Hematopoietic multipotent progenitor cell (in vitro differentiated cells): Measurements from ENCODE around the gene SCN3B. TPM values are rescaled to one million over a fixed set of nuclear protein-coding genes. Genes with fewer than 3 reads are reported as not detected.
A peak's percentile ranks its signal among the peaks of the same experiment; 100 is the strongest.

ENCODE experiments used
- DNase-seq, 3 donors: peaks; one replicate each; pipeline ENCODE4 v3.0.0-alpha.2; 2011 to 2015; ENCODE audit warnings: low read depth in 2 of 3, low spot score in 2 of 3
- total RNA-seq: library from RNA; depleted of rRNA; stranded (reverse); fragments of >200 nt; gene quantifications from one replicate; pipeline ENCODE4 v1.2.3, GENCODE V29; 2012

SCN3B gene, protein sequence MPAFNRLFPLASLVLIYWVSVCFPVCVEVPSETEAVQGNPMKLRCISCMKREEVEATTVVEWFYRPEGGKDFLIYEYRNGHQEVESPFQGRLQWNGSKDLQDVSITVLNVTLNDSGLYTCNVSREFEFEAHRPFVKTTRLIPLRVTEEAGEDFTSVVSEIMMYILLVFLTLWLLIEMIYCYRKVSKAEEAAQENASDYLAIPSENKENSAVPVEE
- under 0.01 TPM for total RNA-seq

DNA sequence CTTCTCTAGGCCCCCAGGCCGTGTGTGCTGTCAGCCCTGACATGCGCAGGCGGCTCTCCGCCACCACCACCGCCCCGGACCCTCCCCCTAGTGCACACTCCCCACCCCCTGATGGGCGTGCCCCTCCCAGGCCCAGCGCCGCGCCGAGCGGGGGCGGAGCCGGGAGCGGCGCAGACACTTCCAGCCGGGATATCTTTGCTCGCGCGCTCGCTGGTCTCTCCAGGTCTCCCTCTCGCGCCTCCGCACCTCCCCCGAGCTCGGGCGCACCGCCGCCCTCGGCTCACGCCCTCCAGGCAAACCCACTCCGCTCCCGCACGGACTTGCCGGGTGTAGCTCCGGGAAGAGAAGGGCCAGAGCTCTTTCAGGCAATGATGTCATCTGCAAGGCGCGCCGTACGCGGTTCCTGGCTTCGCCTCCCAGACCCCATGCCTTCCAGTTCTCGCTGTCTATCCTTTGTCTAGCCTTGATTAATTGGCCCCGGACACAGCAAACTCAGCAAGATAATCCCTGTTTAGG, at the start of gene SCN3B:
Gene SCN3B (minus strand): TSS at position 59 of the 516 bp plus-strand sequence. CDS start 823 bp downstream, outside the sequence.
- DNase-seq: peak in 1 of 3 donors; percentile 16

GRCh38 chr11:123702696-123703095, 48.3 kb upstream of the SCN3B start:
- DNase-seq: no peak

DNA sequence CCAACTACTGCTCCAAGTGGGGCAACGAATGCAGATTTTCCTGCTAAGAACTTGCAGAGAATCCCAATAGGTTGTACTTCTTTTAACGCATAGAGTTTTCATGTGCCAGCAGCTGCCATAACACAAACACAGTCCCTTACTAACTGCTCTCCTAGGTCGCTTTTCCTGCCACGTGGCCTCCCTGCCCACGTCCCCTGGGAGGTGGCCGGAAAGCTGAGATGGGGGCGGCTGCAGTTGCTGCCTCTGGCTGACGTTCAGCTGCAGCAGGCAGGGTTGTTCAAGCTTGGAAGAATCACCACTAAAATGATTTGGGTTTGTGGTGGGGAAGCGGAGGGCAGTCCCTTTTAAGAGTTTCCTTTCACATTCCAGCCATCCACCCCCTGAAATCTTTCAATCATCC, 47.7 kb upstream of the SCN3B start:
- DNase-seq: no peak

DNA sequence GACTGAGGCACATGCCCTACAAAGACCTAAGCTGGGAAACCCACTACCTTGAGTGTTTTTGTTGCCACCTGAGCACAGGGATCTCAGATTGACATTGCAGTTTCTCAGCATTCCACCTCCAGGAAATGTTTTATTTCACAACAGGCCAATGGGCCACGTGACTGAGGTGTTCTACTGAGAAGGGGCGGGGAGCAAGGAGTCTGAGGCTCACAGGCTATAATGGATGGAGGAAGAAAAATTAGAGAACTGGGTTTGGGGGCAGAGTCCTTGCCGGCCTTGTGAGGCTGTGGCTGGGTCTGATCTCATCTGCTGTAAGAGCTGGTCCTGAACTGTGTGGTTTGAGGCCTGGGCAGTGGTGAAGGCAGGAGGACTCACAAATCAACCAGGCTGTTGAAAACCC, 46.3 kb upstream of the SCN3B start:
- DNase-seq: no peak

DNA sequence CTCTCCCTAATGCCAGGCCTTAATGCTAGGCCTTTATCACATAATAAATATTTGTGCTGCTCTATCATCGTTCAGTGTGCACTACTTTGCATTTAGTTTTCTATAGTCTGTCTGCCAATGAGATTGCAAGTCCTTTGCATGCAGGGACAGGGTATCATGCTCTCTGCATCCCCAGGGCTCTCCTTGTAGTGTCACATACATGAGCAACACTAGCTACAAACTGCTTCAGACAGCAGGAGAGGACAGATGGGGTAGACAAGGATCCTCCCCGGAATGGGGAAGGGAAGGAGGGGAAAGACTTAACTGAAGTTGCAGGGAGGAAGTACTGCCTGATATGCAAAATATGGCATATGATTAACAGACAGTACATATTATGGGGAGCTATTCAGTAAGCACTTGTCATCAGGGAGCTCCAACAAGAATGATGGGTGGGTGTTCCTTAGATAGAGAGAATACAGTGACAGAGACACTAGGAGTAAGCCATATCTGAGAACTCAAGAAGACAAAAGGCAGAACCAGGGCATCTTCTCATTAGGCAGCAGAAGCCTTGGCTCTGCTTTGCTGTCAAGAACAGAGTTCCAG, 44.2 kb upstream of the SCN3B start:
- no peak for DNase-seq

DNA sequence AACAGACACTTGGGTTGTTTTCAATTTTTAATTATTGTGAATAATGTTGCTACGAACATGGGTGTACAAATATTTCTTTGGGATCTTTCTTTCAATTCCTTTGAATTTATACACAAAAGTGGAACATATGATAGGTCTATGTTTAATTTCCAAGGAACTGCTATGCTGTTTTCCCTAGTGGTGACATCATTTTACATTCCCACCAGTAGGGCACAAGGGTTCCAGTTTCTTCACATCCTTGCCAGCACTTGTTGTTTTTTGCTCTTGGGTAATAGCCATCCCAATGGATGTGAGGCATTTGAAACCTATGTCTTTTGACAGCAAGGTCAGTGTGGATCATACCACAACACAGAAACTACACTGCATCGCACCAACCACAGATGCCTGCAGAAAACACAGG, 41.8 kb upstream of the SCN3B start:
- DNase-seq: no peak

DNA sequence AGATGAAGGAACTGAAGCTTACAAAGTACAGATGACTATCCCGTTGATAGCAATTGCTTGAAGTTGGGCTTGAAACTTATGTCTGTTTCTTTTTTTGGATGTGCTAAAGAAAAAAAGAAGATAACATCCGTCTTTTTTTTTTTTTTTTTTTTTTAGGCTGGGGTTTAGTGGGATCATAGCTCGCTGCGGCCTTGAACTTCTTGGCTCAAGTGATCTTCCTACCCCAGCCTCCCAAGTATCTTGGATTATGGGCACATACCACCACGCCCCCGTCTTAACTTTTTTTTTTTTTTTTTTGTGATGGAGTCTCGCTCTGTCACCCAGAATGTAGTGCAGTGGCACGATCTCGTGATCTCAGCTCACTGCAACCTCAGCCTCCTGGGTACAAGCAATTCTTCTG, 40.8 kb upstream of the SCN3B start:
- no peak for DNase-seq

DNA sequence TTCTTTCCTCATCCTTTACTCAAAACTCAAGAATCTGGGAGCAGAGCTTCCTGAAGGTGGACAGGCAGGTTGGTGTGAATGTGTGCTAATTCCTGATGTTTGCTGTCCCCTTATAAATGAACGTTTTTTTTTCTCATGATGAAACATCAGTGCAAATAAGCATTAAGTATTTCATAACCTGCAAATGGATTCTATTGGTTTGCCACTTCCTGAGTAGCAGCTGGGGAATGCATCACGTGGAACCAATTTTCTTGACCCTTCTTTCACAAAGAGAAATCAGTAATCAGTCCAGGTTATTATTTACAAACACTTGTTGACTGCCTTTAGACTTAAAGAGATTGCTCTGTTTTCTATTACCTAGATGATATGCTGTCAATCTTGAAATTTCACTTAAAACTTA, 40.1 kb upstream of the SCN3B start:
- no peak for DNase-seq

DNA sequence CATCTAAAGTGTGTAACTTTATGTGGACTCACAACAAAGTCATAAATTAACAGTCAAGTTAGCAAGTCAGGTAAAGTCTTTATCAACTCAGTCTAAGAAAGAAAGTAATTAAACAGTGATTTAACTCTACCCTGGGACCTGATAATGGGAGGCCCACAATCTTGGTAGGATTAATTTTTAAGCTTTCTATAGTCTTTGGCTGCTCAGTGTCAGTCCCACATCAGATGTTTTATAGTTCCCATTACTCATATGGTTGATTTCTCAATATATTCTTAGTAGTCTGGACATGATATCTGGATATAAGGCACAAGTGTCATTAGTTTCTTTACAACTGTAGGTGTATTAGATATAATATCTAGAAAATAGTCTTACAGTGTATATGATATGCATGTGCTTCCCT, 38.5 kb upstream of the SCN3B start:
- no peak for DNase-seq

DNA sequence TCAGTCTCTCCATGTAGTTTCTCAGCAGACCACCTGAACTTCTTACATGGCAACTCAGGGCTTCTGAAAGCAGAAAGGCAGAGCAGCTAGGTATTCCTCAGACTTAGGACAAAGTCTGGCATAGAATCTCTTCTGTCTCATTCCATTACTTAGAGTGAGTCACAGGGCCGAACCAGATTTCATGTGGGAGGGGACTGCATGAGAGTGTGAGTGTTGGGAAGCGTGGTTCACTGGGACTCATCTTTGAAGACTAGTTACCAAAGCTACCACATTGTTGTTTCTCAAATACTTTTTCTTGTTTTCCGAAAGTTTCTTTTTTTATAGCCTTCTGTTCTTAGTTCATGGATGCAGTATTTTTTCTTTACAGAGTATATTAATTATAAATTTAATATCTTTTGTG, 36.1 kb upstream of the SCN3B start:
- DNase-seq: no peak

DNA sequence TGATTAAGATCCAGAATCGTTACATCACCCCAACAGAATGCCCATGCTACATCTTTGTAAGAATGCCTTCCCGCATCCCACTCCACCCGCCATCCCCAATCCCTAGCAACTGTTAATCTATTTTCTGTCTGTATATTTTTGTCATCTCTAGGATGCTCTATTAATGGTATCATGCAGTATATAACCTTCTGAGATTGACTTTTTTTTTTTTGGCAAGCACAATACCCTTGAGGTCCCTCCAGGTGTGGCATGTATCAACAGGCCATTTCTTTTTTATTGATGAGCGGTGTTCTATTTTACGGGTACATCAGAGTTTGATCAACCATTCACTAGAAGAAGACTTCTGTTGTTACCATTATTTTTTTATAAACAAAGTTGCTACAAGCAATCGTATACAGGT, 30.2 kb upstream of the SCN3B start:
- DNase-seq: no peak

DNA sequence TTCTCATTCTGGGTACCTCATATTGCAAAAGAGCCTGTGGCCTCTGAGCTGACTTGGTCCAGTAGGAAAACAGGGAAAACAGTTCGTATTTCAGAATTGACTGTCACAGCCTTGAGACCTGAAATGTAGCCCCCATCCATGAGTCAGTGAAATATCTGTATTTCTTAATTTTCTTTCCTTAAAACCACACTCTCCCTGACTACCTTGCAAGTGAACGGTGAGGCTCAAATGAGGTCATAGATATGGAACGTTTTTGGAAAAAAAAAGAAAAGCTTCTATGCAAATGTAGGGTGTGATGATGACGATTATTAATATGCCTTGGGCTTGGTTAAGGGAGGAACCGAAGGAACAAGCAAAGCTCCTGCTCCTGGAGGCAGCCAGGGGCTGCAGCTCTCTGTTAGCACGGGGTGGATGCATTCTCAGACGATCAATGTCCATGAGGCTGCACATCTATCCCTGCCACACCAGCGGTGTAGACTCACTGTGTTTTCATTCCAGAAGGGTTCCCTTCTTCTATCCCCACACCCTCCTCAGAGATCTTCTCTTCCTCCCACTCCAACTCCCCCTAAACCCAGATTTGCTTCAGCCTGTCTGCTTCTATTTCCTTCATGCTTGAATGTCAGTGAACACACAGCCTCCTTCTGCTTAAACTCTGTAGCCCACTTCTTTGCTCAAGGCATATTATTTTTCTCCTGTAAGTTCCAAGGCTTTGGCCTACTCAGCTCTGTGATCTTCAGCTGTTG, 29.2 kb upstream of the SCN3B start:
- DNase-seq: no peak

DNA sequence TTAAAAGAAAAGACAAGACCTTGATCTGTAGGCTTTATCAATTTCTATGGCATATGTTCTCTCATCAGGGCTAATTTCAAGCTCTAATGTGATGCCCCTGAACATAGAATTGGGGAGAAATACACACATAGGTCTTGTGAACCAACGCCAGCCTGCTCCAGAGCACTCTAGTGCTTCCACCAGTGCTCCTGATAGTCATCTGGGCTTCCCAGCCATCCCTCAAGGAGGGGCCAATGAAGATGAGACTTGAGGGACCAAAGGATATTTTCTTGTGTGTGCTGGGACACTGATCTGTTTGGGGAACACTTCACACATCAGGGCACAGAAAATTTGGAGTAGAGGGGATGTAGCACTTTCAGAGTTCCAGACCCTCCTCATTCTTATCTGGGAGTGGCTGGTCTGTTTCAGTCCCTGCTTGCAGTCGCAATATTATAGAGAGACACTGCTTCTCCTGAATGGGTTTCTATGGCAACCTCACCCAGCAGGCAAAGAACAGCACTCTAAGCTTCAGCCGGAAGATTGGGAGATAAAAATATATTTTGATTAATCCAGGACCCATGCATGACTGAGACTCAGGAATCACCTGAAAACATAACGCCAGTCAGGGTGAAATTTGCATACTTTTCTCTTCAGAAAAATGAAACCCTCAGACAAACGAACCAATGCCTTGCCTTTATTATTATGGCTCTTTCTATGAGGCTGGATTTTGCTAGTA, 28.4 kb upstream of the SCN3B start:
- DNase-seq: no peak

DNA sequence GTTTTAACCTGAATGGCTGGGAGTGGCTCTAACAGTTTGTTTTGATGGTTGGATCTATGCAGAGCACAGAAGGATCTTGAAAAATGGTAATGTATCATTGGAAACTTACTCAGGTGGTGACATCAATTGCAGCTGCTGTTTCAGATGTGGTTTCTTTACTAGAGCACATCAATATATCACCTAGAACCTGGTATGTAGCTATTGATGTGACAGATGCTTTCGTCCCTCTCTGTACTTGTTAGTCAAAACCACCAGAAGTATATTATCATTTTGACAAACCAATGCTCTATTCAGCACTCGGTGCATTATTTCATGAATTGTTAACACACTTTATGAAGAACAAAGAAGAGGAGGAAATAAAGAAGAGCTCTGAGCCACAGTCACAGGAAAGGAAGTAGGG, 26.6 kb upstream of the SCN3B start:
- peak in 1 of 3 donors; percentile 9 for DNase-seq

DNA sequence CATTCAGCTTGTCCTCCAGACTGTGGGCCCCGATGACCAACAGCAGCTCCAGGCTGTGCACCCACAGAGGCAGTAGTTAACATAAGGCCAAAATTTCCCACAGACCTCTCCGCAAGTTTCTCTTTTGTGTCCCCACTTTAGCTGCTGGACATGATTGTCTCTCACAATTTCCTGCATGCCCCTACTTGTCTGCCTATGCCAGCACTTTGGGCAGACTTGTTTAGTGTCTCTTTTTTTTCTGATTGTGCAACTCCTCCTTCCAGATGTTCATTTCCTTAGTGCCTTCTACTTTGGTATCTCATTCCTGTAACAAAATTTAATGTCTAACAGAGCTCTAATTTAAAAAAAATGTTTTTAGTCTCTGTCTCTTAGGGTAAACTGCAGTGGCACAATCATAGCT, 23.8 kb upstream of the SCN3B start:
- DNase-seq: no peak

DNA sequence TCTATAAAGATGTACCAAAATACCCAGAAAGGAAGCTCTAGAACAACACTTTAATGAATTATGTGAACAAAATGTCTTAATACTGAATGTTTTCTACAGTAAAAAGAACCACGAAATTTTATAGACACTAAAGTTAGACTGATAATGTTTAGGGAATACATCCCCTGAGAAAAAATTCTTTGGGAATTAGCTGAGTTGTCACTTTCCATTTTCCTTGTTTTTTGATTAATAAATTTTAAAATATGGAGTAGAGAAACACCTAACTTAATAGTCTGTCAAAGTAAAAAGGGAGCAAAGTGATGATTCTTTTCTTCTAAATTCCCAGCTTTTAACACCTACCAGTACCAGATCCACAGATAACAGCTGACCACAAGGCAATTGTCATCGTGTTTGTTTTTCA, 23.1 kb upstream of the SCN3B start:
- DNase-seq: no peak

- no peak for DNase-seq
Measured at GRCh38 chr11:123674297-123674696, 19.9 kb upstream of the SCN3B start.

GRCh38 chr11:123672568-123672967, 18.1 kb upstream of the SCN3B start:
- DNase-seq: no peak

DNA sequence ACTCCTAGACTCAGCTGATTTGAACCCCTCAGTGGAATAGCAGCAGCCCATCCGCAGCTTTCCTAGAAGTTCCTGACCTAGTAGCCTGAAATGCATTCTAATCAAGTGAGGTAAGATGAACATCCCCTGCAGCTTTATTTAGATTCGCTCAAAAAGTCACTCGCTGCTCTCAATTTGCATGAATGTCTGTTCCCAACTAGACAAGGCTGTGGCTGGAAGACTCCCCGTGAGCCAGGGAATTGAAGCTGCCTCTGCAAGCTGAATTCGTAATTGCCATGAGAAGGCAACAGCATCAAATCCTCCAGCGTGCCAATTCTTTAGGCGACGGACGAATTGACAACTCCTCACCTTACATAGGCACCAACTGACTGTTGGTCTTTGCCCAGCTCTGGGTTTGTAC, 17.1 kb upstream of the SCN3B start:
- DNase-seq: no peak

GRCh38 chr11:123670081-123670480, 15.7 kb upstream of the SCN3B start:
- no peak for DNase-seq

DNA sequence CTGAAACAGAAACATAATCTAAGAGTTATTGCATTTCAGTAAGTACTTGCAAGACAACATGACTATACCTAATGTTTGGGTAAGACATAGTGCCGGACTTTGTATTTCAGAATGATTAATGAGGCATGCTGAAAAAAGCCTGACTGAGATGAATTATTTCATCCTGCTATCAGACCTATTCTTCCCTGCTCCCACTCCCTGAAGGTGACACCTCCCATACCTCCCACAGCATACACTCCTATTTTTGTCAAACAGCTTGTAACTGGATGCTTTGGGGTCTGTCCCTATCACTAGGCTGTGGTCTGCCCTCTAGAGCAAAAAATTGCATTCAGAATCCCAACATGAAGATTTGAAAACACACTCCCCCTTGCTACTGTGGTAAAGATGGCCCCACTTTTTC, 10.9 kb upstream of the SCN3B start:
- DNase-seq: no peak
